CMK (cell line): ENCODE results near the gene ANKRD29.
"Not testable (repeated sequence)": the region's sequence is repeated elsewhere in the genome, so short reads cannot be mapped to it uniquely, and the experiment has no call there.

Experiments used
- DNase-seq: peaks from one replicate; pipeline ENCODE4 v3.0.0-alpha.2; 2010; ENCODE audit warnings: low read depth

The ANKRD29 gene

DNA sequence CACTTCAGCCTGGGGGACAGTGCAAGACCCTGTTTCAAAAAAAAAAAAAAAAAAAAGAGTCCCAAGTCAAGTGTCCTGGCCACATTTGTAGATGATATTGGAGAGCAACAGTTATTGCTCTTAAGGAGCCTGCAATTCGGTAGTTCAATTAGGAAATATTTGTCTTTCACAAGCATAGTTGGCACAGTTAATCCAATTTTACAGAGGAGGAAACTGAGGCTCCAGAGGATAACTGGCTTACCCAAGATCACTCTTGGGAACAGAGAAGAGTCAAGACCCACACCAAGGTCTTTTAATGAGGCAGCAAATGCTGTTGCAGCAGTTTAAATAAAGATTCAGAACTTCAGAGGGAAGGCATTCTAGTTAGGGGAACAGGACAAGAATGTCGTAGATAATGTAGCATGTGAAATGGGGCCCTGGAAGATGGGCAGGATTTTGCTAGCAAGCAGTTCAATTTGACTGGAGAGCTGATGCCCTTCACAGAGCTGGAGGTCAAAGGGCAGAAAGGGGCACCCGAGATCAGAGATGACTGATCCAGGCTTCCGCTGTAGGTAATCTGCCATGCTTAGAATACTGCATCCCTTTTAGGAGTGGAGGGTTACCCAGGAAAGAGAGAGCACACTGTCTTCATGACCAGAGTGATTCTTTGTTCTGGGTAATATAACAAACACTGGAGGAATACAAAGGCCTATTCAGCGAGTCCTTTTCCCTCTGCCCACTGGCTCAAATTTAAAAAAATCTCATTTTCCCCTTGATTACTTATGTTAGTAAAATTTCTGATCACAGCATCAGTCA is 79.4 kb downstream of the ANKRD29 start:
- DNase-seq = no peak

DNA sequence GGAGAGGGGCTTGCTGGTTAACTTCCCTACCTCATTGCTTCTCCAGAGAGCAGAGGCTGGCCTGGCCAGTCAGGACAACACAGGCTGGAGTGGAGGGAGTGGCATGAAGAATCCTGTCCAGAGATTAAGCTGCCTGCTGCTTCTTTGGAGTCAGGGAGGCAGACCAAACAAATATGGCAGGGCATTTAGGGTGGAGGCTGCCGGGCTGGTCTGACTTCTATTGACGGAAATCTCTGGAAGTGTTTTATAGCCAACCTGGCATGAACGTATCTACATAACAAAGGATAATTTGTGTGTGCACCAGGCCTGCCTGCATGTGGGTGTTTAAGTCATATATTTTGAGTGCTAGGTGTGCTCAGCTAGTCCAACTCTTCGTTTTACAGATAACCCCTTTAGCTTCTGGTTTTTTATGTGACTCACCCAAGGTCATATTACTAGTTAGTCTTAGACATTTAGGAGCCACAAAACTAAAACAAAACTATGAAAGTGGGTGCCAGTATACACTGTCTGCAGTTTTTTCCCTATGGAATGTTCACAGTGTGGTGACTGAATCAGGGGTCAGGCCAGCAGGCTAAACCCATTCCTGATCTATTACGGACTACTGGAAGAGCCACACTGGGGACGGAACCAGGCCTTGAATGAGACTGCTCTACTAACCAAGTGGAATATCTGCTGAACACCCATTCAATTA is 81.9 kb downstream of the ANKRD29 start:
- no peak for DNase-seq

DNA sequence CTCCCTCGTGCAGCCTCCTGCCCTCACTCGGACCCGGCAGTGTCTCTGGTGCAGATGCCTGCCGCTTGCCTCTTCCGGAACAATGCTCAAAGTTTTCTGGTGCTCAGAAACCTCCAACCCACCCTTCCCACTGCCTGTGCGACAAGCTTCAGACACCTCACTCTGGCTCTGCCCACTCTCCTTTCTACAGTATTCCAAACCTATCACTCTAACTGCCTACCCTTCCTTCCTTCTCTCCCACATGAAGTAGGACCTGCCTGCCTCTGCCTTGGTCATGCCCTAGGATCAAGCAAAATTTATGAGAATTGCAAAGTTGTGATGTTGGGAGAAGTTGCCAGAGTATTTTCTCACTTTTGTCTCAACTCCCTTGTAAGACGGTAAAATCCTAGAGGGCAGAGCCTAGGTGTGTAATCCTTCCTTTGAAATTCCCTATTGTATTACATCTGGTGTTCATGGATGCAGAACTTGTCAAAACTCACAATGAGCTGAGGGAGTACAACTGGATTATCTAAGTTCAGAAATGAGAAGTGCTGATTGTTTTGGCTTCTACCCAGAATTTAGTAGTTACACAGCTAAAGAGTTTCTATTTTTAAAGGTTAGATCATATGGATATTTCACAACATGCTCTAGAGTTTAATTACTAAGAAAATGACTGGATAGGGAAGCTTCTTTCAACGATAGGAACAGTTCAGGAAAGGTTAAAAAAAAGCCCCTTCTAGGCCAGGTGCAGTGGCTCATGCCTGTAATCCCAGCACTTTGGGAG is 83.6 kb downstream of the ANKRD29 start:
- no peak for DNase-seq

DNA sequence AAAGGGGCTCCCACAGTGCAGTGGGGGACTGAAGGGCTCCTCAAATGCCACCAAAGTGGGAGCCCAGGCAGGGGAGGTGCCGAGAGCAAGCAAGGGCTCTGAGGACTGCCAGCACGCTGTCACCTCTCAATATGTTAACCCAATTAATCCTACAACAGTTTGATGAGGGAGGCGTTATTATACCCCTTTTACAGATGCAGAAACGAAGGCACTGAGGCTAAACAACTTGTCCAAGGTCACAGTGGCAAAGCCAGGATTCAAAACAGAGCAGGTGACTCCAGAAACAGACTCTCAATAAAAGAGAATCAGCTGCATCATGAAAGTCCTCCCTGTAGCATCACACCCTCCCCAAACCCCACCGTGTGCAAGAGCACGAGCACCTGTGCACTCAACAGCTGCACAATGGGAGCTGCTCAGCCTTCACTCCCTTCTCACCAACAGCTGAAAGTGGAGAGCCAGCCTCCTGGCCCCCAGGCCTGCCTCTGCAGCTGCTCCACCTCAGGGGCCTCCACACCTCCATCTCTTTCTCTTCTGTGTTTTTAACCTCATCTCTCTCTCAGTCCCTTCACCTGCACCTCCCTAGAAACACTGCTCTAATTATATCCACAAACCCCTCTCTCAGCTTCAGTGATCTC is 84.5 kb downstream of the ANKRD29 start:
- no peak for DNase-seq

DNA sequence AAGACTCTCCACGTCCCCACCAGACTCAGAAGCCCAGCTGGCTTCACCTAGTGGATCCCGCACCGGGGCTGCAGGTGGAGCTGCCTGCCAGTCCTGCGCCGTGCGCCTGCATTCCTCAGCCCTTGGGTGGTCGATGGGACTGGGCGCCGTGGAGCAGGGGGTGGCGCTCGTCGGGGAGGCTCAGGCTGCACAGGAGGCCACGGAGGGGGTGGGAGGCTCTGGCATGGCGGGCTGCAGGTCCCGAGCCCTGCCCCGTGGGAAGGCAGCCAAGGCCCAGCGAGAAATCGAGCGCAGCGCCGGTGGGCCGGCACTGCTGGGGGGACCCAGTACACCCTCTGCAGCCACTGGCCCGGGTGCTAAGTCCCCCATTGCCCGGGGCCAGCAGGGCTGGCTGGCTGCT is 85.2 kb downstream of the ANKRD29 start:
- DNase-seq = not testable (repeated sequence)

DNA sequence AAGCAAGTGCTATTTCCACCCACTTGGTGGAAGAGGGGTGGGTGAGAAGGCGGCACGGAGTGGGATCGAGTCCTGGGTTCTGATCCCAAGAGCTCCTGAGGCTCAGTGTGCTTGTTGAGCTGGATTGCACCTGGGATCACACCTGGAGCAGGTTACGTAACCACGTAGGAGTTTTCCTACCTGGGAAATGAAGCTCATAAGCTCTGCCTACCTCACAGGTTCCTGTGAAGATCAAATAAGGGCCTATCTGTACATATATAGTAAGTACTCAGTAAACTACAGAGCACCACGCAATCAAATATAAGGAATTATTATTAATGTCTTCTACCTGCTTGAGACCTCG is 87.4 kb downstream of the ANKRD29 start:
- DNase-seq = no peak

DNA sequence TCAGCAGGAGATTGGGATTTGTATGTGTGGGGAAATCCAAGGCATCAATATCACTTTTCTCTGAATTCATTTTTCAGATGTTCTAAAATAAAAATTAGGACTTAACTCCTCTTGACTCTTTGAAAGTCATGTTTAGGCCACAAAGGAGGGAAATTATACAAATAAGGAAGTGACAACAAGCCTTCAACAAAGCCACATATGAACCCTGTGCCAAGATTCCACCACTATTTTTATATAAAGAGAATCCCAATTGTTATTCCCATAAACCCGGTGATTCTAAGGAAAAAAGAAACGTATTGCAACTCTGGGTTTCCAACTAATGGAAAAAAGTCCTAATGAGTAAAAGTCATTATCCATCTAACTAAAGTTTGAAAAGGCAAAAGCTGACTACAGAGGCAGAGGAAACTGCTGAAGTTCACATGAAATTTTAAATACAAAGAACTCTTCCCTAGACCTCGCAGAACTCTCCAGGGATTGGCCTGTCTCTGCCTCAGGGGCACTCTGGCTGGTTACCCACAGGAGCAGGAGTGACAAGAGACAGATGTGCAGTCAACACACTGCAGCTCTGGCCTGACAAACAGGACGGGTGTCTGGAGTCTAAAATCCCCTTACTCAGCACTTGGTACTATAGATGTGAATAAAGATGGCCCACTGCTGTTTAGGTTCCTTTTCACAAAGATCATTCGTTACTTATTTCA is 88.0 kb downstream of the ANKRD29 start:
- DNase-seq = no peak

DNA sequence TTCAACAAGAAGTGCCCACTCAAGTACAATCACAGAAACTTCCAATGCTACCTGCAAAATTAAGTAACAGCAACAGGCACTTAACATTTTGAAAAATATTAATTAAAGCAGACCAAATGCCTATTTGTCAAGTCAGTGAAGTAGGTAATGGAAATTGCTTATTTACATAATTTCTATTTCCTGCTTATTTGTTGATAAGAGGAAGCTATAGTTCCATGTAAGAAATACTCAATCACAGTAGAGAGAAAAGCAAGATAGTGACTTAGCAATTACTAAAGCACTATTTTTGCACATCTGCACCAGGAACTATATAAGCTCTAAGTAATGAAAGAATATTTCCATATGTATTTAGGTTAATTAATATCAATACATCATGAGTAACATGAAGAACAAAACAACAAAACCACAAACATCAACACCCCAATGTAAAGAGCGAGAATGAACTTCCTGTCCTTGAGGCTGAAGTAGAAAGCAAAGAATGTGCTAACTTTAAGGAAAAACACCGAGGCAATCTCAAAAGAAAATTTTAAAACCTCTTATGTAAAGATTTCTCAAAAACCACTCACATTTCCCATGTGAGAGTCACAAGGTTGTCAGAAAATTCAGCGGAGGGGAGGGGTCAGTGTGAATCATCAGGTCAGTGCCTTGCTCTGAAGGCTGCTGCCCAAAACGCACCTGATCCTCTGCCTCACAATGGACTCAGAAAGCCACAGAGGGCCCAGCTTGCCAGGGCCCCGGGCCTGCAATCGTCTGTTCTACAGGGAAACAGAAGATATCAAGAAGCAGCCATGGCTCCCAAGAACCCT is 88.9 kb downstream of the ANKRD29 start:
- DNase-seq = no peak

DNA sequence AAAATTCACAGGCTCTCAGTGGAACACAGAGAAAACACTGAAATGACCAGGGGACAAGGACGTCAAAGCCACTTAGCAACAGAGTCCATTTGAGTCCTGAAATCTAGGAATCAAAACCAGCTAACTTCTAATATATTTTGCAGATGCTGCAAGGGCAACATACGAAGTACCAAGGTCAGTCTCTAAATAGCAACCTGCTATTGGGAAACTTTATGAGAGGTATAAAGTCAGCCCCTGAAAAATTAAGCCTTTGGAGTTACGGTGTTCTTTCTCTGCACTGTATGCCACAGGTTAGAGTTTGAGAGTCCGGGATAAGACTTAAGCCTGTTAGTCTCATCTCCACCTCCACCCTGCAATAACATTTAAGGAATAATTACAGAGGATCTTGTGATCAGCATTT is 89.7 kb downstream of the ANKRD29 start:
- DNase-seq = no peak

DNA sequence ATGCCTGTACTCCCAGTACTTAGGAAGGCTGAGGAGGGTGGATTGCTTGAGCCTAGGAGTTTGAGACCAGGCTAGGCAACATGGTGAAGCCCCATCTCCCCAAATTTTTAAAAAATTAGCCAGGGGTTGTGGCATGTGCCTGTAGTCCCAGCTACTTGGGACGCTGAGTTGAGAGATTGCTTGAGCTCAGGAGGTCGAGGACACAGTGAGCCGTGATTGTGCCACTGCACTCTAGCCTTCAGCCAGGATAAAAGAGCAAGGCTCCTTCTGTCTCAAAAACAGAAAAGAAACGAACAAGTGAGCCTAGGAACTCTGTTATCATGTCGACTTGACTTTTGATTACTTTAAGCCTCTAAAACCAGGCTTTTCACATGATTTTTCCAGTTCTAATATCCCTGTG is 90.1 kb downstream of the ANKRD29 start:
- DNase-seq = no peak

DNA sequence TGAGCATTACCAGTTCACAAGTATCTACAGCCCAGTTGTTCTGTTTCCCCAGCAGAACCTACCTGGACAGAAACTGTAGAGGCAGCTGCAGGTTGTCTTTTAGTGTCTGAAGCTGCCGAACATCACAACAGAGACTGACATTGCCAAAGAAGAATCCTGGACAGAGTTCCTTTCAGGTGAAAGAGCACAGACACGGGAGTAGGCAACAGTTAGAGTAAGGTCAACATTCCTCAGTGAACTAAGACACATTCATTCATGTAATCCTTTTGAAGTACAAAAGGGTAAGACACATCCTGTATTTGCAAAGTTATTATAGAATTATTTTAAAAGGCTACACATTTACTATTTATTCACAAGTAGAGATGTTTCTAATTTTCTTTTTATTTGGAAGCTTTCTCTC is 90.7 kb downstream of the ANKRD29 start:
- no peak for DNase-seq

DNA sequence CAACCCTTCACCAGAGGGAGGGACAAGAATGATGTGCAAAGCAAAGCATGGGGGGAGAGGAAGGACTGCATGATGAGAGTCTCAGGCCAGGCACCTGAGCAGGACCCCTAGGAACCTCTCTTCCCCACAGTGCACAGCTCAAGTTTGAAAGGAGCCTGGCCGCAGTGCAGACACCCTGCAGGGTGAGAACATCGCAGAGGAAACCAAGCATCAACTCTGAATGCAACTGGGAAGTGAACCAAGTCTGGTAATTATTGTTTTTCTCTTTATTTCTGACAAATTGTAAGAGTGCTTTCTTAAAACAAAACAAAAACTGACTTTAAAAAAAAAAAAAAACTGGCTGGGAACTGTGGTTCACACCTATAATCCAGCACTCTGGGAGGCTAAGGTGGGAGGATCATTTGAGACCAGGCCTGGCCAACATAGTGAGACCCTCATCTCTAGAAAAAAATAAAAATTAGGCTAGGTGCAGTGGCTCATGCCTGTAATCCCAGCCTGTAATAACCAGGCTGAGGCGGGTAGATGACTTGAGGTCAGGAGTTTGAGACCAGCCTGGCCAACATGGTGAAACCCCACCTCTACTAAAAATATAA is 91.7 kb downstream of the ANKRD29 start:
- no peak for DNase-seq

DNA sequence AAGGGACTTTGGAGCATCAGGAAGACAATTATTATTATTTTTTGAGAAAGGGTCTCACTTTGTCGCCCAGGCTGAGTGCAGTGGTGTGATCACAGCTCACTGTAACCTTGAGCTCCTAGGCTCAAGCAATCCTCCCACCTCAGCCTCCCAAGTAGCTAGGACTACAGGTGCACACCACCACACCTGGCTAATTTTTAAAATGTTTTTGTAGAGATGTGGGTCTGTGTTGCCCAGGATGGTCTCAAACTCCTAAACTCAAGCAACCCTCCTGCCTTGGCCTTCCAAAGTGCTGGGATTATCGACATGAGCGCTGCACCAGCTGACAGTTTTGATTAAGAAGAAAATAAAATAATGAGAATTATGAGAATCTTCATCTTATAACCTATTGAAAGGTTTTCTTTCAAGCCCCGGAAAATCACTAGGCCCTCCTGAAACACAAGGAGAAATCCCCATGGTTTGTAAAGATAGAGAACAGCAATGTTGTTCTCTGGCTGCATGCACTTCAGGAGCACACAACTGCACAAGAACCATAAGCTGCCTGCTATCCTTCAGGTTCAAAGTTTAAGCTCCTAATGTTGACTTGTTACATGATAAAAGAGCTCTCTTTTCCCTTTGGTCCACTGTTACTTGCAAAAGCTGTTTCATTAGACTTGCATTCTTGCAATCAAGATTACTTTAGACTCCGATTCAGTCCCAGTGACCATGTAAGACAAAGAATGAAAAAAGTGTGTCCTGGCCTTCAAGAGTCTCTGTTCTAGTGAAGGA is 93.2 kb downstream of the ANKRD29 start:
- DNase-seq = no peak

DNA sequence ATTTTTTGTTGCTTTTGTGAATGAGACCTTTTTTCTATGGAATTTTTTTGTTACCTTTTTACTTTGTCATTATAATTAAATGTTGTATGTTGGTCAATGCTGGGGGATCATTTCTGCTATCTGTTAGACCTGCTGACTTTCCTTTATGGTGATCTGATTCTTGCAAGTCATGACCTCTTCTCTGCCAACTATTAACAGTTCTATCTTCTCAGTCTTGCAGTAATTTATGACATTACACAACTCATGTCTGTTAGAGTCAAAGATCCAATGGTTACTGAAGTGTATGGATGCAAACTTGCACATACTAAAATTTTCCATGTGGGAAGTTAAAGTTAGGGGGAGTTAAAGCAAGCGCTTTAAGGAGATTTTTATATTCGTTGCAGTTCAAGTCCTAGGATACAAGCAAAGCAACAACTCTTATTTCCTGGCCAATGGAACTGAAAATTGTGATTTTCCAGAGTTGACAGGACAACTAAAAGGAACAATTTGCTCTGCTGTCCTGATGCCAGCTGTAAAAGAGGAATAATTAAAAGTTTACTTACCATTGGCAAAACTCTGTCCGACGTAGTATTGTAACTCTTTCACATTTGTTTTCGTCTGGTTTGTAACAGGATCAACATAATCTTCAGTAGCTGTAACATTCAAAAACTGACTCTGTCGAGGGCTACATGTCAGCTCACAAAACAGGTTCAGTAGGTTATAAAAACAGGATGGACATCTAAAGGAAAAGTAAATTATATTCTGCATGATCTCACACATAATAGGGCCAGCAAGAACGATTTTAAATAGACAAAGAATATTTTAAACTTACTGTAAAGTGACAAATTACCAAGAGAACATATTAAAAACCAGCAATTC is 94.2 kb downstream of the ANKRD29 start:
- no peak for DNase-seq

DNA sequence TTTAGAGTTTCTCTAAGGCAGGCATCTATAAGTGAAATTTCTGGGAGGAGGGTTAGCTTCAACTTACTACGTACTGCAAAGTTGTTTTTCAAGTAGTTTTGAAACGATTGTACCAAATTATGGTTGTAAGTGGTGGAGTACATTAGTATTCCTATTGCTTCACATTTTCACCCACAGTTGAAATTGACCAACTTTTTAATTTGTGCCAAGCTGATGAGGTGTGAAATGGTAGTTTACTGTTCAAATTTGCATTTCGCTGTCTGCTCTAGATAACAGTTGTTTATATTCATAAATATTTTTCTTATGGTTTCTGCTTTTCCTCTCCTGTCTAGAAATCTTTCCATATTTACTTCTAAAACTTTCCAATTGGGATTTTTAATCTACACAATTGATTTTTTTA is 95.0 kb downstream of the ANKRD29 start:
- DNase-seq = no peak

DNA sequence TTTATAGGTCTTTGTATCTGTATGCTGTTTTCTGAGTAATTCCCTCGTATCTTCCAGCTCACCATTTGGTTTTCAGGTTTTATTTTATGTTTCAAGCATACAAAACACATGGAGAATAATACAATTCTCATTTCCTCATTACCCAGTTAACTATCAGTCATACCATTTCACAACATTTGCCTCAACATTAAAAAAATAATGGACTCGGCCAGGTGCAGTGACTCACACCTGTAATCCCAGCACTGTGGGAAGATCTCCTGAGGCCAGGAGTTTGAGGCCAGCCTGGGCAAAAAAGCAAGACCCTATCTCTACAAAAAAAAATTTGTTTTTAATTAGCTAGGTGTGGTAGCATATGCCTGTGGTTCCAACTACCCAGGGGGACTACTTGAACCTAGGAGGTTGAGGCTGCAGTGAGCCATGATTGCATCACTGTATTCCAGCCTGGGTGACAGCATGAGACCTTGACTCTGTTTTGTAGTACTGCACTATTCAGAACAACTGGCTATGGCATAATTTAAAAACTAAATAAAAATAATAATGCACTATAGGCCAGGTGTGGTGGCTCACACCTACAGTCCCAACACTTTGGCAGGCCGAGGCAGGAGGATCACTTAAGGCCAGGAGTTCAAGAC is 96.7 kb downstream of the ANKRD29 start:
- DNase-seq = no peak

DNA sequence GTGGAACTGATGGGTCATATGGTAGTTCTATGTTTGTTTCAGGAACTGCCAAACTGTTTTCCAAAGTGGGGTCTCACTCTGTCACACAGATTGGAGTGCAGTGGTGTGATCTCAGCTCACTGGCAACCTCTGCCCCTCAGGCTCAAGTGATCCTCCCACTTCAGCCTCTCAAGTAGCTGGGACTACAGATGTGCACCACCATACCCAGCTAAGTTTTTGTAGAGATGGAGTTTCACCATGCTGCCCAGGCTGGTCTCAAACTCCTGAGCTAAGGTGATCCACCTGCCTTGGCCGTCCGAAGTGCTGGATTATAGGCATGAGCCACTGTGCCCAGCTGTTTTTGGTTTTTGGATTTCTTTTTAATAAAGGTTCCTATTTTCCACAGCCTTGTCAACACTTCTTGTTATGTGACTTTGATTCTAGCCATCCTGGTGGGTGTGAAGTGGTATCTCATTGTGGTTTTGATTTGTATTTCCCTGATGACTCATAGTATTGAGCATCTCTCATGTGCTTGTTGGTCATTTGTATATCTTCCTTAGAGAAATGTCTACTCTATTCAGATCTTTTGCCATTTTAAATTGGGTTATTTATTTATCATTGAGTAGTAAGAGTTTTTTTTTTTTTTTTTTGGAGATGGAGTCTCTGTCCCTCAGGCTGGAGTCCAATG is 99.2 kb downstream of the ANKRD29 start:
- DNase-seq = no peak

DNA sequence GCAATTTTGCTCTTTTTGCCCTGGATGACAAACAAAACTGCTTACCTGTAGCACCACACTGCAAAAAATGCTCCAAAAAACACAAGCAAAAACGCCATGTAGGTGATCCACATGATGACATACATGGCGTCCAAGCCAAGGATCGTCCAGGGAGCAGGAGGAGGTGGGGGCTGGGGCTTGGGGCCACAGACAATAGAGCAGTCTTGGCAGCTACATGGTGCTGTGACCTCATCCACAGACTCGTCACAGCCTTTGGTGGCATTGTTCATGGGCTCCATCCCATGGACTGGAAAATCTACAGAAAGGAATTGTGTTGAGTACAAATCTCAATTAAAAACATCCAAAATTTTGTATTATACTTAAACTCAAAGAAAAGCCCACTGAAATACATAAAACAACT is 102.5 kb downstream of the ANKRD29 start:
- DNase-seq = no peak
